Activated CD8-positive, alpha-beta T cell treated with anti-CD3 and anti-CD28 coated beads for 36 hours (primary cell): Measurements from ENCODE around the gene ADD1. TPM values are rescaled to one million over a fixed set of nuclear protein-coding genes. Genes with fewer than 3 reads are reported as not detected.

Source experiments
- ATAC-seq: fragments of 200-7000 bp; cut with Tn5 transposase; one replicate; pipeline ENCODE4 v1.10.0; 2021; ENCODE audit warnings: mild to moderate bottlenecking, moderate library complexity
- CTCF ChIA-PET: fragments of 350-600 bp; sonication (Branson Sonifier 250); formaldehyde crosslinking; loops from one replicate; lab custom pipeline; 2021; ENCODE audit warnings: antibody characterized with exemption; lab: Charles Lee
- POLR2A ChIA-PET: fragments of 350-600 bp; sonication (Branson Sonifier 250); formaldehyde crosslinking; loops from one replicate; lab custom pipeline; 2021; ENCODE audit warnings: antibody characterized with exemption; lab: Charles Lee
- DNase-seq: peaks from one replicate; pipeline ENCODE4 v3.0.0-alpha.2; 2020
- H3K27ac Mint-ChIP-seq: one replicate; pipeline ENCODE4 v1.8.0; 2021; ENCODE audit warnings: mild to moderate bottlenecking, mixed read lengths
- H3K27me3 Mint-ChIP-seq: one replicate; pipeline ENCODE4 v1.8.0; 2021; ENCODE audit warnings: mixed read lengths
- H3K36me3 Mint-ChIP-seq: one replicate; pipeline ENCODE4 v1.8.0; 2021; ENCODE audit warnings: low read depth, mixed read lengths
- H3K4me1 Mint-ChIP-seq: one replicate; pipeline ENCODE4 v1.8.0; 2021; ENCODE audit warnings: low read depth, mixed read lengths
- H3K4me3 Mint-ChIP-seq: one replicate; pipeline ENCODE4 v1.8.0; 2021; ENCODE audit warnings: mild to moderate bottlenecking, moderate library complexity, mixed read lengths
- H3K9me3 Mint-ChIP-seq: one replicate; pipeline ENCODE4 v1.8.0; 2021; ENCODE audit warnings: mixed read lengths
- CTCF ChIP-seq: fragments of 200-600 bp; IDR thresholded peaks from one replicate; pipeline ENCODE4 v1.8.0; 2022; ENCODE audit warnings: antibody characterized with exemption, mild to moderate bottlenecking
- intact Hi-C: fragments of 100-400 bp; cut with micrococcal nuclease; formaldehyde crosslinking; loops from one replicate; pipeline ENCODE4 v1.10.0; 2022
- total RNA-seq, 2 experiments: library from RNA; stranded (reverse); gene quantifications; one replicate each; pipeline ENCODE4 v1.2.3, GENCODE V29; 2021

The ADD1 gene
- total RNA-seq, 2 experiments from 2014 or later = 149 to 154 TPM

GRCh38 chr4:2865196-2865780 is 21.6 kb downstream of the ADD1 start:
- ATAC-seq (no peak), DNase-seq (no peak)
- Mint-ChIP-seq H3K4me3 (no peak overlapping the region), H3K36me3 (no peaks in the 10 kb centered on the region), H3K27me3 (no peaks in the 10 kb centered on the region), H3K9me3 (no peaks in the 10 kb centered on the region), H3K4me1 (peaks cover 80% of the 10 kb centered on the region), H3K27ac (no peak overlapping the region)
- POLR2A ChIA-PET = interaction anchor here (0.7 to 1.5 kb wide), 3 partner anchors 21 to 51 kb away, joined by 3 to 5 read pairs (median 3); no protein-coding TSS in a partner anchor
- CTCF ChIA-PET = interaction anchor here (2.7 kb wide), 1 partner anchor 18 kb away, joined by 8 read pairs; no protein-coding TSS in a partner anchor
- no peak for TF ChIP-seq CTCF
- intact Hi-C loops = no loop called here

GRCh38 chr4:2866160-2866861 is 22.7 kb downstream of the ADD1 start:
- ATAC-seq (no peak), DNase-seq (no peak)
- CTCF ChIA-PET = interaction anchor here (2.7 kb wide), 1 partner anchor 17 kb away, joined by 8 read pairs; no protein-coding TSS in a partner anchor
- Mint-ChIP-seq H3K27ac (peak overlapping the region; percentile 30), H3K4me3 (no peak overlapping the region), H3K4me1 (peaks cover 79% of the 10 kb centered on the region), H3K36me3 (peaks cover 3% of the 10 kb centered on the region), H3K9me3 (no peaks in the 10 kb centered on the region), H3K27me3 (no peaks in the 10 kb centered on the region)
- intact Hi-C loops = no loop called here
- TF ChIP-seq CTCF = no peak
- POLR2A ChIA-PET = interaction anchor here (0.7 to 1.5 kb wide), 3 partner anchors 14 to 21 kb away, joined by 3 read pairs; no protein-coding TSS in a partner anchor

- ChIA-PET POLR2A (interaction anchor here (1.0 to 1.1 kb wide), 2 partner anchors 13 to 105 kb away, joined by 3 read pairs; no protein-coding TSS in a partner anchor), CTCF (interaction anchor here (0.8 to 2.7 kb wide), 3 partner anchors 16 to 103 kb away, joined by 3 to 8 read pairs (median 3); no protein-coding TSS in a partner anchor)
- DNase-seq = no peak
- Mint-ChIP-seq H3K27me3 (no peaks in the 10 kb centered on the region), H3K36me3 (peaks cover 3% of the 10 kb centered on the region), H3K4me1 (peaks cover 79% of the 10 kb centered on the region), H3K4me3 (no peak overlapping the region), H3K9me3 (no peaks in the 10 kb centered on the region), H3K27ac (peak overlapping the region; percentile 26)
- TF ChIP-seq CTCF = no peak
- ATAC-seq = peak; percentile 35
- intact Hi-C loops = no loop called here
Measured at GRCh38 chr4:2866891-2867290, 23.2 kb downstream of the ADD1 start.

- Mint-ChIP-seq H3K4me3 (no peak overlapping the region), H3K27me3 (no peaks in the 10 kb centered on the region), H3K9me3 (no peaks in the 10 kb centered on the region), H3K27ac (no peak overlapping the region), H3K36me3 (peaks cover 3% of the 10 kb centered on the region), H3K4me1 (peaks cover 74% of the 10 kb centered on the region)
- ChIA-PET POLR2A (interaction anchor here (1.0 to 1.1 kb wide), 3 partner anchors 12 to 106 kb away, joined by 3 to 4 read pairs (median 3); no protein-coding TSS in a partner anchor), CTCF (interaction anchor here (0.8 to 2.7 kb wide), 3 partner anchors 15 to 104 kb away, joined by 3 to 8 read pairs (median 3); no protein-coding TSS in a partner anchor)
- no peak for ATAC-seq
- intact Hi-C loops = no loop called here
- TF ChIP-seq CTCF = no peak
- DNase-seq = no peak
Measured at GRCh38 chr4:2867758-2868491, 24.3 kb downstream of the ADD1 start.
